Ecto neural progenitor cell (in vitro differentiated cells): ENCODE measurements around the gene FAM240B.

Source experiments
- DNase-seq: peaks from one replicate; pipeline ENCODE4 v3.0.0-alpha.2; 2018; ENCODE audit warnings: low spot score

The FAM240B gene

DNA sequence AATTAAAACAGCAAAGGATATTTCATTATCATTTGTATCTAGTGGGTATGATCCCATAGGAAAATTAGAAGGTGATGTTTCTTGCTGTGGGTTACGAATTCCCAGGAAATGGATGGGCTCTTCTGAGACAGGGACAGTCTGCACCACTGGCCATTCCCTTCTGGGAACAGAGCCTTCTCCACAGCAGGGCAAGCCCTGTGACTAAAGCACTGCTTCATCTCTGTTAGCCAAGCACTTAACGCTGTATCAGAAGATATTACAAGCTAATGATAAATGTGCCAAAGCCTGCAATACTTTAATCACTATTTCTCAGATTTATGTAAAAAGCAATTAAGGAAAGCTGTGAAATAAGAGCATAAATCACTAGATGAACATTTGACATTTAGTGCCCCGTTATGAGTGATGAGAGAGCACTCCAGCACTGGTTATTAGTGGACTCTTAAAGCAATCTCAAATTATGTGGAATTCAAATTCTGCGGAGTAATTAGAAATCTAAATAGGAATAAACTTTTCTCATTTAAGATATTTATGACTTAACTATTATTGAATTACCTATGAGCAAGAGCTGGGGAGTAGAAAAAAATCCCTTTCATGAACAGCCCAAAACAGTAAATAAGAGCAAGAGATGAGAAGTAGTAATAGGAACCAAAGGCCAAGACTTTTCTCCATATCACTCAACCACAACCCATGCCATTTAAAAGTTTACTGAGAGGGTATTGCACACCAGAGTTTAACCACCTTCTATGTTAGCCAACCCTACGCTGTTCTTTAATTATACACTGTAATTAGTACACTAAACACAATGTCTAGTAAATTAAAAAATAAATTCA is 49.2 kb downstream of the FAM240B start:
- no peak for DNase-seq

- DNase-seq, result no peak
Observed at GRCh38 chr9:38668791-38669466, 51.0 kb downstream of the FAM240B start.

- no peak for DNase-seq
Observed at GRCh38 chr9:38662763-38663593, 57.0 kb downstream of the FAM240B start.

- no peak for DNase-seq
Observed at GRCh38 chr9:38659538-38659937, 60.4 kb downstream of the FAM240B start.

GRCh38 chr9:38656896-38657295 is 63.0 kb downstream of the FAM240B start:
- DNase-seq, result no peak

DNA sequence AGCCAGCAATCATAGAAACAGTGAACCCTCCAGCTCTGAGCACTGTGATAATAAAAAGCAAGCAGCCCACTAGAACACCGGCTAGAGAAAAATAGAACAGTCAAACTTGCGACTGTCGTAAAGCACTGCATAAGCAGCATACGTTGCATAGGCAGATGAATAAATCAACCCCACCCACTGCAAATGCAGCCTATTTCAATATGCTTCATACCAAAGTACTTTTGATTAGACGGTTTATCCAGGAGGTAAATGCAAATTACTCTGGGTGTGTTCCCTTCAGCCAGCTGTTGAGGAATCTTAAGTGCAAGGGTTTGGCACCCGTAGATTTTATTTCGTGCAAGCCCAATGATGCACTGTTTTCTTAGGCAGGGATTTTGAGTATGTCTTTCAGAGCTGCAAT is 67.4 kb downstream of the FAM240B start:
- DNase-seq, result no peak

- no peak for DNase-seq
Observed at GRCh38 chr9:38652044-38652443, 67.9 kb downstream of the FAM240B start.

DNA sequence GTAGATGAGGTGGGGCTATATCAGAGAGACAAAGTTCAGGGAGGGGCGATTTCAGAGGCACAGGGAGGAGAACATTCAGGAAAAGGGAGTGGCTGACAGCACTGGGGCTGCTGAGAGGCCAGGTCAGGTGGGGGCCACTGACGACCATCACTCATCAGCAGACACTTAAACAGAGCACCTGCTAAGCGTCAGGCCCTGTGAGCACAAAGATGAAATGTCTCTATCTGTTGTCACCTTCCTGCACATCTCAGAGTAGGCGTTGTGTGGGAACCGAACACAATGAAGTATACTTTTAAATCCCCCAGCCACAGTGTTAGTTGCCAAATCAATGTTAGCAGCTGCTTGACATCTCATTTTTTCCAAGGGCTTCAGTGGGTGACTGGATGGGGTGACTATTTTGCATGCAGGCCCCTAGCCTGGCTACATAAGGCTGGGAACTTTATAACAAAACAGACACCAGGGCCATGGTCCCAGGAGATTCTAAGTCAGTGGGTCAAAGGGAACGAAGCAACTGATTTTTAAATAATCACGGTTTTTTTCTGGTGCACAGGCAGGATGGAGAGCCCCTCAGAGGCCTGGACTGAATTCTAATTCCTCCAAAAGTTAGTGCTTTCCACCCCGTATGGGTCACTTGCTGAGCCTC is 68.4 kb downstream of the FAM240B start:
- DNase-seq, result no peak

DNA sequence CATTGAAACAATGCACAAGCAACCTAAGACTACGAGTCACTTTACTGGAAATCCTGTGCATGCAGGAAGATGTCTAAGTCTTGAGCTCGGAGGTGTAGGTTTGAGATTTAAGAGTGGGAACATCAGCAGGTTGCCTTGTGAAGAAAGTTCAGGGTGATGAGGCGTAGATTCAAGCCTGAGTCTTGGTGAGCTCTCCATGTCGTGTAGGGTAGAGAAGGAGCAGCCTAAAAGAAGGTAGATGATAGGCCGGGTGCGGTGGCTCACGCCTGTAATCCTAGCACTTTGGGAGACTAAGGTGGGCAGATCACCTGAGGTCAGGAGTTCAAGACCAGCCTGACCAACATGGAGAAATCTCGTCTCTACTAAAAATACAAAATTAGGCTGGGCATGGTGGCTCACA is 69.4 kb downstream of the FAM240B start:
- DNase-seq, result no peak

DNA sequence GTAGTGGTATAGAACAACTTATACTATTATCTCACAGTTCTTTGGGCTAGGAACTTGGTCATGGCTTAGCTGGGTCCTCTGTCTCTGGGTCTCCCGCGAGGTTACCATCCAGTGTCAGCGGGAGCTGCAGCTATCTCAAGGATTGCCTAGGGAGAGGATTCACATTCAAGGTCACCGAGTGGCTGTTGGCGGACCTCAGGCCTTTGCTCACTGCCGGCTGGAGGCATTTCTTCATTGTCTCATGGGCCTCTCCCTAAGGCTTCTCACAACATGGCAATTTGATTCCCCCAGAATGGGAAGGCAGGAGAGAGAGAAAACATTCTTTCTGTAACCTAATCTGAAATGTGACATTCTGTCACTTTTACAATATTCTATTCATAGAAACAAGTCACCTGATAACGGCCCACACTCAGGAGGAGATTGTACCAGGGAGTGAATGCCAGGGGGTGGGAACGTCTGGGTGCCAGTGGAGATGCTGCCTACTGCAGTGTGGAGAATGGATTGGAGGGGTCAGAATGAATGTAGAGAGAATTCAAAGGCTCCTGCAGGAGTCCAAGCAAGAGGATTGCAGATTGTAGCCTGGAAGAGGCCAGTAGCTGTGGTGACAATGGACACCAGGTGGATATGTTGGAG is 70.1 kb downstream of the FAM240B start:
- no peak for DNase-seq

GRCh38 chr9:38644601-38645000 is 75.3 kb downstream of the FAM240B start:
- no peak for DNase-seq
